GM21717 (cell line): ENCODE data around the gene LPAR6.
A peak's percentile ranks its signal among the peaks of the same experiment; 100 is the strongest.
"Not testable (repeated sequence)": the region's sequence is repeated elsewhere in the genome, so short reads cannot be mapped to it uniquely, and the experiment has no call there.

Source experiments
- ATAC-seq: cut with Tn5 transposase; IDR thresholded peaks from one replicate; pipeline ENCODE4 v1.9.1; 2021; ENCODE audit warnings: mild to moderate bottlenecking, moderate library complexity; ENCODE audit not compliant: unreplicated experiment

The LPAR6 gene

GRCh38 chr13:48412881-48413351, at the start of gene LPAR6:
Gene LPAR6 (minus strand): TSS chr13:48413113. CDS start chr13:48412423, 690 bp downstream.
- ATAC-seq = no peak

- ATAC-seq = no peak
Observed at GRCh38 chr13:48457578-48458242, 44.8 kb upstream of the LPAR6 start.

- no peak for ATAC-seq
Observed at GRCh38 chr13:48456546-48456945, 43.6 kb upstream of the LPAR6 start.

- ATAC-seq = not testable (repeated sequence)
Observed at GRCh38 chr13:48451196-48451595, 38.3 kb upstream of the LPAR6 start.

- ATAC-seq = no peak
Observed at GRCh38 chr13:48449656-48450055, 36.7 kb upstream of the LPAR6 start.

- no peak for ATAC-seq
Observed at GRCh38 chr13:48448959-48449614, 36.2 kb upstream of the LPAR6 start.

GRCh38 chr13:48448285-48448958, 35.5 kb upstream of the LPAR6 start:
- ATAC-seq = no peak

GRCh38 chr13:48446464-48446863, 33.6 kb upstream of the LPAR6 start:
- no peak for ATAC-seq

- ATAC-seq = no peak
Observed at GRCh38 chr13:48443442-48444208, 30.7 kb upstream of the LPAR6 start.

- no peak for ATAC-seq
Observed at GRCh38 chr13:48437371-48437770, 24.5 kb upstream of the LPAR6 start.

GRCh38 chr13:48436661-48437288, 23.9 kb upstream of the LPAR6 start:
- no peak for ATAC-seq

- ATAC-seq = no peak
Observed at GRCh38 chr13:48434200-48434599, 21.3 kb upstream of the LPAR6 start.

- ATAC-seq = no peak
Observed at GRCh38 chr13:48431987-48432615, 19.2 kb upstream of the LPAR6 start.

- no peak for ATAC-seq
Observed at GRCh38 chr13:48431431-48431830, 18.5 kb upstream of the LPAR6 start.

- peak; percentile 65 for ATAC-seq
Observed at GRCh38 chr13:48429886-48430285, 17.0 kb upstream of the LPAR6 start.

GRCh38 chr13:48429036-48429435, 16.1 kb upstream of the LPAR6 start:
- ATAC-seq = no peak

GRCh38 chr13:48426755-48427298, 13.9 kb upstream of the LPAR6 start:
- not testable (repeated sequence) for ATAC-seq

- ATAC-seq = no peak
Observed at GRCh38 chr13:48426052-48426451, 13.1 kb upstream of the LPAR6 start.

- no peak for ATAC-seq
Observed at GRCh38 chr13:48424212-48424611, 11.3 kb upstream of the LPAR6 start.

GRCh38 chr13:48422003-48422402, 9.1 kb upstream of the LPAR6 start:
- not testable (repeated sequence) for ATAC-seq
